Measurements from ENCODE around the gene PLIN4.

GRCh38 chr19:4508698-4509097 is 9.6 kb downstream of the PLIN4 start:
- no peak for TF ChIP-seq REST (IDR thresholded peaks at IDR 0.05; ENCODE audit: low read depth)
- no peak for TF ChIP-seq CTCF (IDR thresholded peaks at IDR 0.05 in 2 of 3, conservative IDR thresholded peaks at IDR 0.05 in 1 of 3; ENCODE audit: borderline replicate concordance in 1 of 3, insufficient read depth in 1 of 3, low read depth in 2 of 3, low read length in 2 of 3)
- no peak for TF ChIP-seq SRF (IDR thresholded peaks at IDR 0.05; ENCODE audit: low read depth)
- no peak for TF ChIP-seq MAX (IDR thresholded peaks at IDR 0.05)
- TF ChIP-seq SIN3A (IDR thresholded peaks at IDR 0.05; ENCODE audit: low read depth) = no peak
- no peak for TF ChIP-seq JUND (IDR thresholded peaks at IDR 0.05)
